ENCODE results near the gene GNG12. TPM values are rescaled to one million over a fixed set of nuclear protein-coding genes. Genes with fewer than 3 reads are reported as not detected.
A peak's percentile ranks its signal among the peaks of the same experiment; 100 is the strongest.

GNG12 gene
- total RNA-seq, 1 donor from 2014 or later: 67.8 TPM

DNA sequence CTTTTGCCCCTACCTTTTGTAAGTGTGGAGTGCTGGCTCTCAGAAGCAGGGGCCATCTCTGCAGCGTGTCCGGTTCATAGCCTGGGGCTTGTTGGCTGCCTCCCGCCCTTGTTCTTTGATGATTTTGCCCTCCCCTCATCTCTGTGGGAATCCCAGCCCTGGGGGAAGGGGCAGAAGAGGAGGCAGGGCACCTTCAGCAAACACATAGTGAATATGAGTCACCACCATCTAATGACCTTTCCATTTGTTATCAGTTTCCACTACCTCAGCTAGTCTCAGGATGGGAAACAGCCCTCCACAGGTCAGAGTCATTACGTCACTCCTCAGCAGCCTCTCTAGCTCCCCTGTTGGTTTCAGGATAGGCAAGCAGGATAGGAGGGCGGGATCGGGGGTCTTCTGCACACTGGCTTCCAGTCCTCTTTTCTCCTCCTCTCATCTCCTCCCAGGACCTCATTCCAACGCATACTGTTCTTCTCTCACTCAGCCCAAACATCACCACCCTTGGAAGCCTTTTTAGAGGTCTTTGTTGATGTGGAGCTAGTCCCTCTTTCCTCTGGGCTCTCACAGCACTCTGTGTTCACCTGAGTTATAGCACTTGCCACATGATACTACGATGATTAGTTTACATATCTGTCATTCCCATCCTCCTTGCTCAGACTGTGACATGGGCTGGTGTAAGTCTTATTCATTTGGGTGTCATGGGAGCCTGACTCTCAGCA is 132.4 kb downstream of the GNG12 start:
- DNase-seq (ENCODE audit: low spot score) (no peak), ATAC-seq (peak; percentile 36)
- intact Hi-C loops (cut with DNase I): no loop called here

DNA sequence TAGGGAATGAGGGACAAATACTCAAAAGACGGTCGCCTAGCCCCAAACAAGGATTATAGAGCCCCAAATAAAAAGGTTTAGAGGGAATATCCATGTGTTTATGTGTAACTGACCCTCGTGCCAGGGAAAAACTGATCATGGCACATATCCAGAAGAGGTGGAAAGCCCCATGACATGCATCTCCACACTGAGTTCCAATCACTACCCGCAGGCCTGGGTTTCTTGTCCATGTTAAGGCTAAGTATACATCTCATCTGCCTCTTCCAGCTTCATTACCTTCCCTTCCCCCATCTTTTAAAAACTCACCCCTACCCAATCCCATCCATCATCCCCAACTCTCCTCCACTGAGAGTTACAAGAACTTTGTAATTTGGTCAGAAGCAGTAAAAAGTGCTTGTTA is 133.0 kb downstream of the GNG12 start:
- intact Hi-C loops (cut with DNase I): no loop called here
- ATAC-seq (no peak), DNase-seq (ENCODE audit: low spot score) (no peak)

DNA sequence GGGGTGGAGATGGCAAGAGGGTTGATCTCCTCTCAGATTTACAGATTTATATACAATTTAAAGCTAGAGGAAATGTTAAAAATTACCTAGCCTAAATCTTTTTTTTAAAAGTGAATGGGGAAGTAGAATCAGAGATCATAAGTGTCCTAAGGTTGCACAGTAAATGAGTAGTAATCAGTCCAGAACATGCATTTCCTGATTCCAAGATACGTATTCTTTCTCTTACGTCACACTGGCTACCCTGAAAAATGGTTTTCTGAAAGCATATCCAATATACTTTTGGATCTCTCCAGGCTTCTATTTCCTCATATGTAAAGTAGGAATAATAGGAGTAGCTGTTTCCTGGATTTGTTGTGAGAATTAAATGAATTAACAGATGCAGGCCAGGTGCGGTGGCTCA is 136.6 kb downstream of the GNG12 start:
- no peak for ATAC-seq
- intact Hi-C loops (cut with DNase I): no loop called here
- DNase-seq (ENCODE audit: low spot score): no peak

DNA sequence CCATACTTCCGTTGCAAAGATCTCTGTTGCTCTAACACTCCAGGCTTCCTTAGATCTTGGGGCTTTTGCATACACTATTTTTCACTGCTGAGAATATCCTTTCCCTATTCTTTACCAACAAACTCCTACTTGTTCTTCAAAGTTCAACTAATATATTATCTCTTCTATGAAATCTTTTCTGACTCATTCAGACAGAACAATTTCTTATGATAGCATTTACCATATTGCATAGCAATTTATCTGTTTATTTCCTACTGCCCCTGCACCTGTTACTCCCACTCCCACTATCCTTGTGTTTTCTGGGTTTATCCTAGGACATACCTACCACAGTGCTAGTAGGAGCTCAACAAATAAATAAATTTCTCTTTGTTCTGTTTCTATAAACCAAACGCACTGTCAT is 137.3 kb downstream of the GNG12 start:
- DNase-seq (ENCODE audit: low spot score) (no peak), ATAC-seq (no peak)
- intact Hi-C loops (cut with DNase I): no loop called here

DNA sequence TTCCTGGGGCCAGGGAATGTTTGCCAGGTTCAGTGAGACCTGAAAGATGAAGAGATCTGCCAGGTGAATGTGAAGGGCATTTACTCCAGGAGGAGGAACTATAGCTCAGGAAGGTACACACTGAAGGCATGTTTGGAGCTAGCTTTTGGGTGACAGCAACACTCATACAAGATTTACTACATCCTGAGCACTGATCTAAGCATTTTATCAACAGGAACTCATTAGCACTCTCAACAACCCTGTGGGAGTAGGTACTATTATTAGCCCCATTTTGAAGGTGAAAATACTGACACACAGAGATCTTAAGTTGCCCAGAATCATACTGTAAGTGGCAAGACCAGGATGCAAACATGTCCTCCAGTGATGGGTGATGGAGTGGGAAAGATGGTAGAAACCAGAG is 141.6 kb downstream of the GNG12 start:
- ATAC-seq (no peak), DNase-seq (ENCODE audit: low spot score) (no peak)
- intact Hi-C loops (cut with DNase I): no loop called here

DNA sequence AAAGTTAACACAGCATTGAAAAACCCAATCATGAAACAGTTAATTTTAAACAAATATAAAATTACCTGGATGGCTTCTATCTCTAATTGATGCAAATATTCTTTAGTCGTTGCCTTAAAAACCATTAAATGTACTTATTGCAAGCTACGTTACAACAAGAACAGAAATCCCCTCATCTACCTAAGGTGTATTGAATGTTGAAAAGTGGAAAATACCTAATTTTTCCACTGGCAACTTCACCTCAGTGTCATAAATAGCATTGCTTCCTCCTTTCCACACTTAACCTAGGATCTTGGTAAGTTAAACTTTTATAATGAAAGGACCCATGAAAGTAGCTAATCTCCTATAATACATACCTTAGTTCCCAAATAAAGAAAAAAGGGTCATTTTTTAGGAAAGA is 142.9 kb downstream of the GNG12 start:
- DNase-seq (ENCODE audit: low spot score) (no peak), ATAC-seq (no peak)
- intact Hi-C loops (cut with DNase I): no loop called here

DNA sequence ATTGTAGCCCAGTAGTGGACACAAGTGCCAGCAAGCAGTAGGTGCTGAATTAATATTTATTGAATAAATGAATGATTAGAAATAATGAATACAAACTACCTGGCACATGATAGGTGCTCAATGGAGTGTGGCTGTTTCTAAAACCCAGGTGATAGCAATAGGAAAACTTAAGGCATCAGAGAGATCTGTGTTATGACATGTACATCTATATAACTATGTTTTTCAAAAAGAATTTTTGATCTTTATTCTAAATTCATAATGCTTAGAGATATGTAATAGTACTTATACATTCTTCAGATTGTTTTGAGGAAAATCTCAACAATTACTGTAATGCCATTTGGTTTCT is 143.3 kb downstream of the GNG12 start:
- DNase-seq (ENCODE audit: low spot score) (no peak), ATAC-seq (no peak)

DNA sequence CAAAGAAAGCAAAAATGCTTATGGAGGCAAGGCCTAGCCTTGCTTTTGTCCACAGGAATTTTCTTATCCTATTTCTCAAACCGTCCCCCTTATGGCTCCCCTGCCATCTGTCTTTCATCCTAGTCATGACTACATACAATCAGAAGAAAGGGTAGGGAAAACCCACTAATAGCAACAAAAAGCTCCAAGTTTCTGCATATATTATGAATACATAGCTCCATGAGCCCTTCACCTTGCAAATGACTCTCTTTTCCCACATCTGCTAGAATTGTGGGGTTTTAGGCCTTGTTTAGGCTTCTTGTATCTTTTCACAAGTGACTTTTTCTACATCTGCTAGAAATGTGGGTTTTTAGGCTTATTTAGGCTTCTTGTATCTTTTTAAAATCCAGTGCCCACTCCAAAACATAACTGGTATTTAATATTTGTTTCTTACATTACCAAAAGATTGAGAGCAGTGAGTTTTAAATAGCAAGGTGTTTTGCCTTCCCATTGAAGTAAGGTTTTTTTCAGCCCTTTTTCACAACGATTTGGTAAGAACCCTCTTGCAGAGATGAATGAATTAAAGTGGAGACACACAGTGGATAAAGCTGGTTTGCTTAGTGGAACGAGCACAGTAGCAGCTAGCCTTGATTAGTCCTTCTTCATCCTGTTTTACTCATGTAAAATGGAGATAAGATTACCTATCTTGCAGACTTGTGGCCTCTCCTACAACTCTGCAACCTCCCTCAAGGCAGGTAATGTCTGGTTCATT is 143.8 kb downstream of the GNG12 start:
- DNase-seq (ENCODE audit: low spot score): no peak
- no peak for ATAC-seq
- intact Hi-C loops (cut with DNase I): loop anchor here (10.0 kb wide), 1 partner anchor 65 kb away; no protein-coding TSS in a partner anchor

More for the DNA sequence above, 143.3 kb downstream of the GNG12 start:
- intact Hi-C loops (cut with DNase I): no loop called here

DNA sequence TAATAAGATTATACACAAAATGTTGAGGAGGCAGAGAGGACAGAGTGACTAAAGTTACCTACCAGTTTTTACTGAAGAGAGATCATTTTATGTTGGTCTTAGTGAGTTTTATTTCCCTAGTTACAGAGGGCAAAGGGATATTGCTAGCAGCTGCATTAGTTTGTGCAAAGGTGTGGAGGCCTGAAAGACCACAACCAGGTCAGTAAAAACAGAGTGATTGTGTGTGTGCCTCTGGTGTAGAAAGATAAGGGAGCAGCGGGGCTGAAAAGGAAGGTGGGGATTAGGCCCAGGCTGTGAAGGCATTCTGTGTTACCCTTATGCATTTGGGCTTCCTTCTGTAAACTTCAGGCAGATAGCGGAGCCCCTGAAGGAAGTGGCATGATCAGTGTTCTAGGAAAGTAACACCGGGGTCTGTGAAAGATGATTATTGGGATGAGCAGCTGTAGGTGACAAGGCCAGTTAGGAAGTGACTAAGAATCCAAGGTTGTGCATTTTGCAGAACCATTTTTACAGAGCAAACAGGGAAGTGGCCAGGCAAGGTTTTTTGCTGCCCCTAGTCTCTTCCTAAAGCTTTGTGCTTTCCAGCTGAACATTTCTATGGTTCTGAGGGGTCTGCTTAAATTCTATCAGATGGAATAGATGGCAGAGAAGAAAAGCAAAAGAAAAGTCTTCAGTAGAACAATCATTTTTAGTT is 144.6 kb downstream of the GNG12 start:
- intact Hi-C loops (cut with DNase I): loop anchor here (10.0 kb wide), 1 partner anchor 66 kb away; no protein-coding TSS in a partner anchor
- no peak for DNase-seq (ENCODE audit: low spot score)
- no peak for ATAC-seq

DNA sequence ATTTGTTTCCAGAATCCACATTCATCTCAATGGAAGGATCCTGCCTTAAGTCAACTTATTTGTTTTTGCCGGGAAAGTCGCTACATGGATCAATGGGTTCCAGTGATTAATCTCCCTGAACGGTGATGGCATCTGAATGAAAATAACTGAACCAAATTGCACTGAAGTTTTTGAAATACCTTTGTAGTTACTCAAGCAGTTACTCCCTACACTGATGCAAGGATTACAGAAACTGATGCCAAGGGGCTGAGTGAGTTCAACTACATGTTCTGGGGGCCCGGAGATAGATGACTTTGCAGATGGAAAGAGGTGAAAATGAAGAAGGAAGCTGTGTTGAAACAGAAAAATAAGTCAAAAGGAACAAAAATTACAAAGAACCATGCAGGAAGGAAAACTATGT is 145.6 kb downstream of the GNG12 start:
- intact Hi-C loops (cut with DNase I): loop anchor here (10.0 kb wide), 1 partner anchor 67 kb away; no protein-coding TSS in a partner anchor
- ATAC-seq: no peak
- no peak for DNase-seq (ENCODE audit: low spot score)

DNA sequence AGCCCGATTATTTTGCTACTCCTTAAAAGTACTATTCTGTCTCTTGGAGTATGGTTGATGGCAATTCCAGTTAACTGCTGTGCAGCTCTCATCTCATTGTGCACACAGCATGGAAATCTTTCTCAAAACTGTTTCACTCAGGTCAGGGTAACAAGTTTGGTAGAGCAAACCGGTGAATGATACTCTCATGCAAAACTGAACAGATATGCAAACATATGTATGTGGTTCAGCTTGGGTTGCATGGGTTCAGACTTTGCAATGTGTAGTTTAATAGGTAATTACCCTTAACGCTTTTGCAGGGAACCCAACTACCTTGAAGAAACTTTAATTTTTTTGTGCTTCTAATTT is 146.1 kb downstream of the GNG12 start:
- intact Hi-C loops (cut with DNase I): loop anchor here (10.0 kb wide), 1 partner anchor 68 kb away; no protein-coding TSS in a partner anchor
- DNase-seq (ENCODE audit: low spot score) (no peak), ATAC-seq (no peak)

DNA sequence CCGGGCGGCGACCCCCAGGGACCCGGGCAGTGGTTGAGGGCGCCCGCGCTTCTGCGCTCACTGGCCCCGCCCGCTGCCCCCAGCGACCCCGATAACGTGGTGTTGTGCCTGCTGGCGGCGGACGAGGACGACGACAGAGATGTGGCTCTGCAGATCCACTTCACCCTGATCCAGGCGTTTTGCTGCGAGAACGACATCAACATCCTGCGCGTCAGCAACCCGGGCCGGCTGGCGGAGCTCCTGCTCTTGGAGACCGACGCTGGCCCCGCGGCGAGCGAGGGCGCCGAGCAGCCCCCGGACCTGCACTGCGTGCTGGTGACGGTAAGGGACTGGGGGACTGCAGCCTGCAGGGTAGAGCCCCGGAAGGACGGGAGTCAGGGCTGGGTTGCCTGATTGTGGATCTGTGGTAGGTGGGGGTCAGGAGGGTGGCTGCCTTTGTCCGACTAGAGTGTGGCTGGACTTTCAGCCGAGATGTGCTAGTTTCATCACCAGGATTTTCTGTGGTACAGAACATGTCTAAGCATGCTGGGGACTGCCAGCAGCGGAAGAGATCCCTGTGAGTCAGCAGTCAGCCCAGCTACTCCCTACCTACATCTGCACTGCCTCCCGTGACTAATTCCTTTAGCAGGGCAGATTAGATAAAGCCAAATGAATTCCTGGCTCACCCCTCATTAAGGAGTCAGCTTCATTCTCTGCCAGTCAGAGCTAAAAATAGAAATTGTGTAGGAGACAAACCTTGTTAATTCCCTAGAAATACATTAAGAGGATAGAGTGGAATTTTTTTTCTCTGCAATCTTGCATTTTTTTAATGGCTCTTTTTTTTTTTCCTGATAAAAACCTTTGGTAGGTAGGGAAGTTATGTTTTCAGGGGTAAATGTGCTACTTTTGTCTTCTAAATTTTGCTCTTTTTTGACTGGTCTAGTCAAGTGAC is 146.7 kb downstream of the GNG12 start:
- intact Hi-C loops (cut with DNase I): loop anchor here (10.0 kb wide), 1 partner anchor 68 kb away; no protein-coding TSS in a partner anchor
- DNase-seq (ENCODE audit: low spot score) (peak; percentile 81), ATAC-seq (peak; percentile 54)

DNA sequence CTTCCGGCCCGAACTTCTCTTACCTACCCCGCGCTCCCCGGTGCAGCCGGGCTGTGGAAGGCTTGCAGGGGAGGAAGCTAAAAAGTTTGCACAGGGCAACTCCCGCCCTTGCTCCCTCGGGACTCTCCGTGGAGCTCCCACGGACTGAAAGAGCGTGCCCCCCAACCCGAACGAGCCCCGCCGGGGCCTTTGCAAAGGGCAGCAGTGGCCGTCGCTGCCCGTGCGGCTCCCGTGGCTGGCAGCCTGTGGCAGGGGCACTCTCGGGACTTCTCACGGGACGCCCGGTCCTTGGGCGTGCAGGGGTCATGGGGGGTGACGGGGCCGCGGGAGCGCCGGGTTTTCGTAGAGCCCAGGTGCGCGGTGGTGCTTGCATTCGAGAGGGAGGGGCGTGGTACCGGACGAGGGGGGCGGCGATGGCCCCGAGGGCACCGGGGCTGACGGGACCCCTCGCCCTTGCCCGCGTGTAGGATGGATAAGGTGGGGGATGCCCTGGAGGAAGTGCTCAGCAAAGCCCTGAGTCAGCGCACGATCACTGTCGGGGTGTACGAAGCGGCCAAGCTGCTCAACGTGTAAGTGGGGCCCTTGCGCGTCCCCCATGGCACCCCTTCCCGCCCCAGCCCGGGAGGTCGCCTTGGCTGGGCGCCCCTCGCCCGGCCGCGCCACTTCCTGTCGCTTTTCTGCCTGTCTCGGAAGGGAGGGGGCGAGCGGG is 147.6 kb downstream of the GNG12 start:
- ATAC-seq (peak; percentile 11), DNase-seq (ENCODE audit: low spot score) (peak; percentile 80)
- intact Hi-C loops (cut with DNase I): loop anchor here (10.0 kb wide), 1 partner anchor 69 kb away; no protein-coding TSS in a partner anchor

DNA sequence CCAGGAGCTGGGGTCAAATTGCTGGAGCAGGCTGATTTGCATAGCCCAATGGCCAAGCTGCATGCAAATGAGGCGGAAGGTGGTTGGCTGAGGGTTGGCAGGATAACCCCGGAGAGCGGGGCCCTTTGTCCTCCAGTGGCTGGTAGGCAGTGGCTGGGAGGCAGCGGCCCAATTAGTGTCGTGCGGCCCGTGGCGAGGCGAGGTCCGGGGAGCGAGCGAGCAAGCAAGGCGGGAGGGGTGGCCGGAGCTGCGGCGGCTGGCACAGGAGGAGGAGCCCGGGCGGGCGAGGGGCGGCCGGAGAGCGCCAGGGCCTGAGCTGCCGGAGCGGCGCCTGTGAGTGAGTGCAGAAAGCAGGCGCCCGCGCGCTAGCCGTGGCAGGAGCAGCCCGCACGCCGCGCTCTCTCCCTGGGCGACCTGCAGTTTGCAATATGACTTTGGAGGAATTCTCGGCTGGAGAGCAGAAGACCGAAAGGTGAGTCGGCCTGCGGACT is 148.2 kb downstream of the GNG12 start, which contains the start of gene GADD45A:
TSS of gene GADD45A (plus strand) at position 135 of the 491 bp plus-strand sequence. CDS start at position 429, 294 bp downstream.
- peak; percentile 98 for DNase-seq (ENCODE audit: low spot score)
- intact Hi-C loops (cut with DNase I): loop anchor here (10.0 kb wide), 1 partner anchor 70 kb away; no protein-coding TSS in a partner anchor
- peak; percentile 97 for ATAC-seq

DNA sequence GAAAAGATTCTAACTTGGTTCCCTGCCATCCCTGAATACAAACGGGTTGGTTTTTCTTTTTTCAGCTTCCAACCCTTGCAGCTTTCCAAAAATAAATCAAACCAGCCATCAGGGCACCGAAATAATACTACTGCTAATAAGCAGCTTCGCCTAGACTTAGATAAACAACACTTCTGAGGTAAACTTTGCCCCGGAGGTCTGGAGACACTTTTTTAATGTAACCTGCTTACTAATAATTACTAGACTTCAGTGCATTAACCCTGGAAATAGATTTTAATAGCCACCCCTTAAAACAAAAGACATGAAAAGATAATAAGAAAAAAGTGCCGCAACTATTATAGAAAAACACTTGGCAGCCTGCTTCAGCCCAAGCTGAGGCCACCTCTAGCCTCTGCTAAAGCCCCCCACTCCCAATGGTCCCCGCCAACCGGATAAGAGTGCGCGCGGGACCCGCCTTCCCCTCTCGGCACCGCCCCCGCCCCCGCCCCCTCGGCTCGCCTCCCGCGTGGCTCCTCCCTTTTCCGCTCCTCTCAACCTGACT is 148.7 kb downstream of the GNG12 start:
- ATAC-seq: no peak
- intact Hi-C loops (cut with DNase I): loop anchor here (10.0 kb wide), 1 partner anchor 70 kb away; no protein-coding TSS in a partner anchor

DNA sequence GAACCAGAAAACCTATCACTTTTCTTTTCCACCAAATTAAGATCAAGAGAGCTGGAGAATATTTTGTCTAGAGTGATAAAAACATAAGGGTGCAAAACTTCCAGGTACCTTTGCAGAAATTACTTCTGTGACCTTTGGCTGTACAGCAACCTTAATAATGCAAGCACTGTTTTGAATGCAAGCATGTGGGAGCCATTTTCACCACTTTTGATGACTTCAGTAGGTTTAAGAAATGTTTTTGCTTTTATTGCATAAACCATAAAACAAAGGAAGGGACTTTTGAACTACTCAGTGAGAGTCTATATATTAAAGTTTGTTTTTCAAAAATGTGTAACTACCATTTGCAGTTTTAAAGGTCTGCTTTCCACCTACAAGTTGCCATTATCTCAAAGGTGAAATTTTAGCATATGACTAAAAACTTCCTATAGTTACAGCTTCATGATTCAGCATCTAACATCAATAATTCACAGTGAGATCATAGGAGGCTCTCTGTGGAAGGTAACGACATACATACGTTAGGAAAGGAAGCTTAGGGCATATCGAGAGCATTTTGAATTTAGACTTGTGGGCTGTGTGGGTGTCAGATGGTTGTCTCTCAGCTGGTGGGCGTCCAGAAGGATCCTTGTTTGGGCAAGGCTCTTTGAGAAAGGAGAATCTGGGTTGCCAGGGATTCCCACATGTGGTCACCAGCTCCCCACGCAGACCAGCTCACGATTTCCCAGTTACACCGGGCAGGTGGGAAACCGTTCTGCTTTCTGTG is 149.3 kb downstream of the GNG12 start:
- ATAC-seq (no peak), DNase-seq (ENCODE audit: low spot score) (no peak)
- intact Hi-C loops (cut with DNase I): loop anchor here (10.0 kb wide), 1 partner anchor 71 kb away; no protein-coding TSS in a partner anchor

More for the DNA sequence above, 148.7 kb downstream of the GNG12 start:
- DNase-seq (ENCODE audit: low spot score): no peak

DNA sequence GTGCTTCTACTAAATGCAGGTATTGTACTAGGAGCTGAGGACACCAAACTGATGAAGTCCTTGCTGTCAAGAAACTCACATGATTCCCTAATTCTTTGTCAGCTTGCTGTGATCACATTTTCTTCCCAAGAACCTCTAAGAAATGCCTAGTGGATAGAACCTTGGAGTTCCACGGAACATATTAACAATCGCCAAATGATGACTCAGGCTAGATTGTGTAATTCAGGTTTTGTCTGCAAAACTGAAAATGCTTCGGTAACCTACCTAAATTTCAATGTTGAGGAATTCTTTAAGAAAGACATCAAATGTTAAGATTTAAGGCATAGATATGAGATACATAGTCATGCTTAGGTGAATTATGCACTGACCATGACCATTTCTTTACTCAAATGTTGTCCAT is 150.0 kb downstream of the GNG12 start:
- no peak for DNase-seq (ENCODE audit: low spot score)
- no peak for ATAC-seq
- intact Hi-C loops (cut with DNase I): loop anchor here (10.0 kb wide), 1 partner anchor 71 kb away; no protein-coding TSS in a partner anchor

Measured in sciatic nerve (tissue), 2 donors.